Gastroesophageal sphincter (tissue), 3 donors: ENCODE measurements around the gene KCTD10.

Experiments used
- EP300 ChIP-seq: sonication (generic); formaldehyde crosslinking; IDR thresholded peaks from one replicate; pipeline ENCODE4 v1.6.1; 2017; ENCODE audit warnings: antibody characterized with exemption, mild to moderate bottlenecking
- POLR2A ChIP-seq, 2 donors: fragments of 450-650 bp; IDR thresholded peaks; one replicate each; pipeline ENCODE4 v1.6.1; 2017; ENCODE audit warnings: antibody characterized with exemption in 2 of 2, mild to moderate bottlenecking in 2 of 2, moderate library complexity in 1 of 2
- POLR2AphosphoS5 ChIP-seq: sonication (generic); formaldehyde crosslinking; IDR thresholded peaks from one replicate; pipeline ENCODE4 v1.6.1; 2017; ENCODE audit warnings: antibody characterized with exemption
- TF ChIP-seq, protein P1 (sequence below), 4 experiments: fragments of 200-600 bp in 2 of 4; fragments of 450-650 bp in 2 of 4; sonication (generic) in 1 of 4; IDR thresholded peaks; one replicate each; pipeline ENCODE4 v1.5.1; 2017 to 2019; ENCODE audit warnings: antibody characterized with exemption in 4 of 4, mild to moderate bottlenecking in 2 of 4, moderate library complexity in 2 of 4

DNA sequence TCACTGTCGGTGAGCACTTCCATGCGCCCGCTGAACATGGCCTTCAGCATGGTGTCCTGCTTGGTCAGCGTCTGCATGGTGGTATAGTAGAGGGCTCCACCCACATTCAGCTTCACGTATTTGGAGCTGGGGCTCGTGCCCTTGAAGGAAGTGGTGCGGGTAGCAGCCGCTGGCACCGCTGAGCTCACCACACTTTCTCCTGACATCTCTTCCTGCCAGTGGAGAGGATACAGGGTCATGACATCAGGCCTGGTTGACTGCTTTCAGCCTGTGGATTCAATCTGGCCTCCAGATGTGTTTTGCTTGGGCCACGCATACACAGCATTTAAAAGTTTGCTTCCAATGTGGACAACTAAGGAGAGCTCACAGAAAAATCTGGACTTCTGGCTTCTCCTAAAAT lies 7.6 kb downstream of the KCTD10 start:
- TF ChIP-seq, protein P1, sequence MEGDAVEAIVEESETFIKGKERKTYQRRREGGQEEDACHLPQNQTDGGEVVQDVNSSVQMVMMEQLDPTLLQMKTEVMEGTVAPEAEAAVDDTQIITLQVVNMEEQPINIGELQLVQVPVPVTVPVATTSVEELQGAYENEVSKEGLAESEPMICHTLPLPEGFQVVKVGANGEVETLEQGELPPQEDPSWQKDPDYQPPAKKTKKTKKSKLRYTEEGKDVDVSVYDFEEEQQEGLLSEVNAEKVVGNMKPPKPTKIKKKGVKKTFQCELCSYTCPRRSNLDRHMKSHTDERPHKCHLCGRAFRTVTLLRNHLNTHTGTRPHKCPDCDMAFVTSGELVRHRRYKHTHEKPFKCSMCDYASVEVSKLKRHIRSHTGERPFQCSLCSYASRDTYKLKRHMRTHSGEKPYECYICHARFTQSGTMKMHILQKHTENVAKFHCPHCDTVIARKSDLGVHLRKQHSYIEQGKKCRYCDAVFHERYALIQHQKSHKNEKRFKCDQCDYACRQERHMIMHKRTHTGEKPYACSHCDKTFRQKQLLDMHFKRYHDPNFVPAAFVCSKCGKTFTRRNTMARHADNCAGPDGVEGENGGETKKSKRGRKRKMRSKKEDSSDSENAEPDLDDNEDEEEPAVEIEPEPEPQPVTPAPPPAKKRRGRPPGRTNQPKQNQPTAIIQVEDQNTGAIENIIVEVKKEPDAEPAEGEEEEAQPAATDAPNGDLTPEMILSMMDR (IDR thresholded peaks at IDR 0.05) = no peak
- TF ChIP-seq POLR2AphosphoS5 = no peak
- no peak for TF ChIP-seq POLR2A (IDR thresholded peaks at IDR 0.05)
- no peak for TF ChIP-seq EP300
